Activated CD8-positive, alpha-beta T cell treated with anti-CD3 and anti-CD28 coated beads for 36 hours (primary cell): Measurements from ENCODE around the gene AFAP1. TPM values are rescaled to one million over a fixed set of nuclear protein-coding genes. Genes with fewer than 3 reads are reported as not detected.
"Not testable (repeated sequence)": the region's sequence is repeated elsewhere in the genome, so short reads cannot be mapped to it uniquely, and the experiment has no call there.

ENCODE experiments used
- ATAC-seq: fragments of 200-7000 bp; cut with Tn5 transposase; one replicate; pipeline ENCODE4 v1.10.0; 2021; ENCODE audit warnings: mild to moderate bottlenecking, moderate library complexity
- CTCF ChIA-PET: fragments of 350-600 bp; sonication (Branson Sonifier 250); formaldehyde crosslinking; loops from one replicate; lab custom pipeline; 2021; ENCODE audit warnings: antibody characterized with exemption; lab: Charles Lee
- POLR2A ChIA-PET: fragments of 350-600 bp; sonication (Branson Sonifier 250); formaldehyde crosslinking; loops from one replicate; lab custom pipeline; 2021; ENCODE audit warnings: antibody characterized with exemption; lab: Charles Lee
- DNase-seq: peaks from one replicate; pipeline ENCODE4 v3.0.0-alpha.2; 2020
- H3K27ac Mint-ChIP-seq: one replicate; pipeline ENCODE4 v1.8.0; 2021; ENCODE audit warnings: mild to moderate bottlenecking, mixed read lengths
- H3K27me3 Mint-ChIP-seq: one replicate; pipeline ENCODE4 v1.8.0; 2021; ENCODE audit warnings: mixed read lengths
- H3K36me3 Mint-ChIP-seq: one replicate; pipeline ENCODE4 v1.8.0; 2021; ENCODE audit warnings: low read depth, mixed read lengths
- H3K4me1 Mint-ChIP-seq: one replicate; pipeline ENCODE4 v1.8.0; 2021; ENCODE audit warnings: low read depth, mixed read lengths
- H3K4me3 Mint-ChIP-seq: one replicate; pipeline ENCODE4 v1.8.0; 2021; ENCODE audit warnings: mild to moderate bottlenecking, moderate library complexity, mixed read lengths
- H3K9me3 Mint-ChIP-seq: one replicate; pipeline ENCODE4 v1.8.0; 2021; ENCODE audit warnings: mixed read lengths
- CTCF ChIP-seq: fragments of 200-600 bp; IDR thresholded peaks from one replicate; pipeline ENCODE4 v1.8.0; 2022; ENCODE audit warnings: antibody characterized with exemption, mild to moderate bottlenecking
- intact Hi-C: fragments of 100-400 bp; cut with micrococcal nuclease; formaldehyde crosslinking; loops from one replicate; pipeline ENCODE4 v1.10.0; 2022
- total RNA-seq, 2 experiments: library from RNA; stranded (reverse); gene quantifications; one replicate each; pipeline ENCODE4 v1.2.3, GENCODE V29; 2021

The AFAP1 gene
- total RNA-seq, 2 experiments from 2014 or later = 25.5 to 26.5 TPM

- CTCF ChIA-PET = no interaction called here
- ATAC-seq = no peak
- intact Hi-C loops = no loop called here
- Mint-ChIP-seq H3K9me3 (peaks cover 3% of the 10 kb centered on the region), H3K36me3 (peaks cover 4% of the 10 kb centered on the region), H3K4me3 (no peak overlapping the region), H3K27me3 (no peaks in the 10 kb centered on the region), H3K4me1 (peaks cover 11% of the 10 kb centered on the region), H3K27ac (no peak overlapping the region)
- no peak for TF ChIP-seq CTCF
- DNase-seq = no peak
- POLR2A ChIA-PET = no interaction called here
Measured at GRCh38 chr4:7924163-7924562, 15.5 kb downstream of the AFAP1 start.

- H3K4me1 Mint-ChIP-seq = peaks cover 11% of the 10 kb centered on the region
- ChIA-PET CTCF (interaction anchor here (1.2 to 1.3 kb wide), 2 partner anchors 66 to 117 kb away, joined by 3 read pairs; no protein-coding TSS in a partner anchor), POLR2A (interaction anchor here (0.7 kb wide), 1 partner anchor 118 kb away, joined by 3 read pairs; no protein-coding TSS in a partner anchor)
- H3K27me3 Mint-ChIP-seq = no peaks in the 10 kb centered on the region
- no peak for TF ChIP-seq CTCF
- peaks cover 3% of the 10 kb centered on the region for H3K9me3 Mint-ChIP-seq
- no peak overlapping the region for H3K27ac Mint-ChIP-seq
- no peak overlapping the region for H3K4me3 Mint-ChIP-seq
- H3K36me3 Mint-ChIP-seq = peaks cover 4% of the 10 kb centered on the region
- ATAC-seq (no peak), DNase-seq (no peak)
- intact Hi-C loops = no loop called here
Measured at GRCh38 chr4:7922466-7922865, 17.2 kb downstream of the AFAP1 start.

GRCh38 chr4:7918981-7919380, 20.7 kb downstream of the AFAP1 start:
- H3K27me3 Mint-ChIP-seq = no peaks in the 10 kb centered on the region
- CTCF ChIA-PET = no interaction called here
- POLR2A ChIA-PET = no interaction called here
- DNase-seq (no peak), ATAC-seq (no peak)
- no peaks in the 10 kb centered on the region for H3K9me3 Mint-ChIP-seq
- peaks cover 30% of the 10 kb centered on the region for H3K4me1 Mint-ChIP-seq
- no peak for TF ChIP-seq CTCF
- H3K36me3 Mint-ChIP-seq = peaks cover 3% of the 10 kb centered on the region
- intact Hi-C loops = no loop called here
- H3K27ac Mint-ChIP-seq = no peak overlapping the region
- no peak overlapping the region for H3K4me3 Mint-ChIP-seq

GRCh38 chr4:7918187-7918586, 21.5 kb downstream of the AFAP1 start:
- H3K4me1 Mint-ChIP-seq = peaks cover 30% of the 10 kb centered on the region
- ATAC-seq, intact Hi-C loops, DNase-seq, H3K9me3 Mint-ChIP-seq, H3K36me3 Mint-ChIP-seq, POLR2A ChIA-PET, H3K4me3 Mint-ChIP-seq, H3K27ac Mint-ChIP-seq, CTCF ChIA-PET, H3K27me3 Mint-ChIP-seq: not testable (repeated sequence)

- no peaks in the 10 kb centered on the region for H3K27me3 Mint-ChIP-seq
- POLR2A ChIA-PET = interaction anchor here (1.3 kb wide), 1 partner anchor 52 kb away, joined by 3 read pairs; no protein-coding TSS in a partner anchor
- DNase-seq (no peak), ATAC-seq (no peak)
- CTCF ChIA-PET = no interaction called here
- TF ChIP-seq CTCF = no peak
- peaks cover 3% of the 10 kb centered on the region for H3K36me3 Mint-ChIP-seq
- H3K27ac Mint-ChIP-seq = no peak overlapping the region
- peaks cover 30% of the 10 kb centered on the region for H3K4me1 Mint-ChIP-seq
- H3K4me3 Mint-ChIP-seq = no peak overlapping the region
- no peaks in the 10 kb centered on the region for H3K9me3 Mint-ChIP-seq
- intact Hi-C loops = no loop called here
Measured at GRCh38 chr4:7917669-7918068, 22.0 kb downstream of the AFAP1 start.
